ENCODE data around the gene SRXN1.

The SRXN1 gene

DNA sequence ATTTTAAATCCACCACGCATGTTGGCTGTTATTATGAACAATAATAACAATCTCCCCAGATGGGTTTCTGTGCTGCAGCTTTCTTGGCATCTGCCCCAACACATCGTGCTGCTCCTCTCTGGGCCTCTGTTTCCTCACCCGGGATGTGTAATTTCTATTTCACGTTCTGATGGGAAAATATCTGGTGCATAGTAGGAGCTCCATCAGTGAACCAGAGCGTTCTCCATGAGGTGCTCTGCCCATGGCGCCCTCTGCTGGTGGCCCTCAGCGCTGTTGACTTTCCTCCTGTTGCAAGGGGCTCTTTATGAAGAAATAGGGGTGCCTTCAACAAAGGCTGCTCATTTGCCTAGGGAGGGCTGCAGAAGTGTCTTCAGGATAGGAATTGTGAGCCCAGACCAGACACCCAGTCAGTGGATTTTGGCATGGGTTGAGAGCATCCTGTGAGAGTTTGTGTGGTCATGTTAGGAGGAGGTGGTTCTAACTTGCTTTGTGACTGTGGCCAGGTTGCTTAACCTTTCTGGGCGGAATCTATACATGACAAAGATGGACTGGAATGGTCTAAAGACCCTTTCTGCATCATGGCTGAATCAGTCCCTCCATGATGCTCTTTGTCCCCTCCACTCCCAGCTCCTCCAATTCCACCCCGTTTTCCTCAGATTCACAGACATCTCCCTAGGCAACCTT lies 14.5 kb upstream of the SRXN1 start:
- no peak overlapping the region for H3K27ac ChIP-seq
- TF ChIP-seq, protein P1, sequence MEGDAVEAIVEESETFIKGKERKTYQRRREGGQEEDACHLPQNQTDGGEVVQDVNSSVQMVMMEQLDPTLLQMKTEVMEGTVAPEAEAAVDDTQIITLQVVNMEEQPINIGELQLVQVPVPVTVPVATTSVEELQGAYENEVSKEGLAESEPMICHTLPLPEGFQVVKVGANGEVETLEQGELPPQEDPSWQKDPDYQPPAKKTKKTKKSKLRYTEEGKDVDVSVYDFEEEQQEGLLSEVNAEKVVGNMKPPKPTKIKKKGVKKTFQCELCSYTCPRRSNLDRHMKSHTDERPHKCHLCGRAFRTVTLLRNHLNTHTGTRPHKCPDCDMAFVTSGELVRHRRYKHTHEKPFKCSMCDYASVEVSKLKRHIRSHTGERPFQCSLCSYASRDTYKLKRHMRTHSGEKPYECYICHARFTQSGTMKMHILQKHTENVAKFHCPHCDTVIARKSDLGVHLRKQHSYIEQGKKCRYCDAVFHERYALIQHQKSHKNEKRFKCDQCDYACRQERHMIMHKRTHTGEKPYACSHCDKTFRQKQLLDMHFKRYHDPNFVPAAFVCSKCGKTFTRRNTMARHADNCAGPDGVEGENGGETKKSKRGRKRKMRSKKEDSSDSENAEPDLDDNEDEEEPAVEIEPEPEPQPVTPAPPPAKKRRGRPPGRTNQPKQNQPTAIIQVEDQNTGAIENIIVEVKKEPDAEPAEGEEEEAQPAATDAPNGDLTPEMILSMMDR (conservative IDR thresholded peaks at IDR 0.05), result peak; percentile 81

GRCh38 chr20:666877-667276 lies 13.9 kb upstream of the SRXN1 start:
- TF ChIP-seq, protein P1 (conservative IDR thresholded peaks at IDR 0.05), result no peak
- no peak overlapping the region for H3K27ac ChIP-seq

DNA sequence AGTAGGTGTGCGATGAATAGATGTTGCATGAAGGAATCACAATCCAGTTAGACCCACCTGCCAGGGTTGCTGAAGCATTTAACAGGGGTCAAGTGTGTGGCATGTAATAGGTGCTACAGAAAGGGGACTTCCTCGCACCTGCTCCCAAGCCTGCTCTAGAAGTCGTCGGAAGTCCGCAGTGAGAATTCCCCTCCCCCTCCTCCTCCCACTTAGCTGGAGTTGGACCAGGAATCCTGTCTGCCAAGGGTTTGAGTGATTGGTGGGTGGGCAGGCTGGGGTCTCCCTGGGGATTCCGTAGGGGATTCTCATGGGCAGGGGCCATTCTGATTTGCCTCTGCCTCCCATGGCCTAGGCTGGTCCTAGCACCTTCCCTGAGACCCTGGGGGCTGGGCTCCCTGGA lies 12.3 kb upstream of the SRXN1 start:
- TF ChIP-seq, protein P1 (conservative IDR thresholded peaks at IDR 0.05), result no peak
- no peak overlapping the region for H3K27ac ChIP-seq

DNA sequence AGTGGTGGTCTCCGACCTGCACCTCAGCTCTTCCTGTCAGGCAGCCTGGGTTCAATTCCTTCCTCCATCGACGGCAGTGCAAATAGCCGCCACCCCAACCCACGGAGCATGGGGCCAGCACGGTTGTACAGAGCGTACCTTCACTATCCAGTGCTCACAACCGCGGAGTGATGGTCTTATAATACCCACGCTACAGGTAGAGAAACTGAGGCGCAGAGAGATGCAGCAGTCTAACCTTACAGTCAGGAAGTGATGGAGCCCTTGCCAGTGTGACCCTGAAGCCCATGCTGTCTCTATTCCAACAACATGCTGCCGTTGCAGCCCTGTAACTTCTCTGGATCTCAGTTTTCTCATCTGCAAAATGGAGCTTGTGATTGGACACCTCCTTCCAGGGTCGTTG lies 11.6 kb upstream of the SRXN1 start:
- TF ChIP-seq, protein P1 (conservative IDR thresholded peaks at IDR 0.05), result no peak
- H3K27ac ChIP-seq, result no peak overlapping the region

- H3K27ac ChIP-seq, result no peak overlapping the region
- TF ChIP-seq, protein P1 (conservative IDR thresholded peaks at IDR 0.05), result no peak
These were observed 11.2 kb upstream of the SRXN1 start for GRCh38 chr20:664151-664550.

GRCh38 chr20:663315-664090 lies 10.5 kb upstream of the SRXN1 start:
- TF ChIP-seq, protein P1 (conservative IDR thresholded peaks at IDR 0.05), result no peak
- H3K27ac ChIP-seq, result no peak overlapping the region

DNA sequence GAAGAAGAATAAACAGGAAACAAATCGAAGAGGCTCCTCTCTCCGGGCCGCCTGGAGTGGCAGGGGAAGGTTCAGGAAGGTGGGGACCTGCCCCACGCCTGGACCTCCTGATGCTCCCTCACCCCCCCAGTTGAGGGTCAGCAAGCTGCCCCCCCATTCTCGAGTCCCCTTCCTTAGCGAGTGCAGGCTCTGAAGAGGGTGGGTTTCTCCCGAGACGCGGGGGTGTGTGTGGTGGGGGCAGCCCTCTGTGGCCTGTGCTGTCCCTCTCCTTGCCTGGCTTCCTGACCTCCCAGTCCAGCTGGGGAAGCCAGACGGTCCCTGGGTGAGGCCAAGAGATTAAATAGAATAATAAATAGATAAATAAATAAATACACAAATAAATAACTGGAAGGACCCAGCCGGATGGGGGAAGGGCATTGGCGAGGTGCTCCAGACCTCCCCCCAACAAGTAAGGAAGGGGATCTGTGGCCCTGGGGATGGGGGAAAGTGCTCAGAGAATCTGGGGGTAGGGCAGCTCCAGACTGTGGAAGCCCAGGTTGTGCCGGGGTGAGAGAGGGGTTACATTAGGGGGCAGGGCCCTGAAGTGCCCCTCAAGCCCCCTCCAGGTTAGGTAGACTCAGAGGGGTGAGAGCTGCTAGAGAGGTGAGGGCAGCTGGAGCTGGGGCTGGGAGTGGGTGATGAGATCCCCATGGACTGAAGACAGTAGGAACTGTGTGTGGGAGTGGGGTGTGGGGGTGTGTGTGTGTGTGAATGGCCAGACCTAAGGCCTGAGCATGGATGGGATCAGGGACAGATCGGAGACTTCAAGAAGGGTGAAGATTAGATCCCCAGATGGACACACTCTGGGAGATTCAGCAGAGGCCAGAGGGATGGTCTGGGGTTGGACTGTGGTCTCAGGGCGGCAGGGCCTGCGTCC lies 9.5 kb upstream of the SRXN1 start:
- no peak overlapping the region for H3K27ac ChIP-seq
- TF ChIP-seq, protein P1 (conservative IDR thresholded peaks at IDR 0.05), result no peak

Measured in VCaP (cell line).